ENCODE data around the gene NDST1. TPM values are rescaled to one million over a fixed set of nuclear protein-coding genes. Genes with fewer than 3 reads are reported as not detected.

NDST1 gene
- polyA plus RNA-seq, 4 donors, result 7.4 to 44.5 (median 21.0) TPM

DNA sequence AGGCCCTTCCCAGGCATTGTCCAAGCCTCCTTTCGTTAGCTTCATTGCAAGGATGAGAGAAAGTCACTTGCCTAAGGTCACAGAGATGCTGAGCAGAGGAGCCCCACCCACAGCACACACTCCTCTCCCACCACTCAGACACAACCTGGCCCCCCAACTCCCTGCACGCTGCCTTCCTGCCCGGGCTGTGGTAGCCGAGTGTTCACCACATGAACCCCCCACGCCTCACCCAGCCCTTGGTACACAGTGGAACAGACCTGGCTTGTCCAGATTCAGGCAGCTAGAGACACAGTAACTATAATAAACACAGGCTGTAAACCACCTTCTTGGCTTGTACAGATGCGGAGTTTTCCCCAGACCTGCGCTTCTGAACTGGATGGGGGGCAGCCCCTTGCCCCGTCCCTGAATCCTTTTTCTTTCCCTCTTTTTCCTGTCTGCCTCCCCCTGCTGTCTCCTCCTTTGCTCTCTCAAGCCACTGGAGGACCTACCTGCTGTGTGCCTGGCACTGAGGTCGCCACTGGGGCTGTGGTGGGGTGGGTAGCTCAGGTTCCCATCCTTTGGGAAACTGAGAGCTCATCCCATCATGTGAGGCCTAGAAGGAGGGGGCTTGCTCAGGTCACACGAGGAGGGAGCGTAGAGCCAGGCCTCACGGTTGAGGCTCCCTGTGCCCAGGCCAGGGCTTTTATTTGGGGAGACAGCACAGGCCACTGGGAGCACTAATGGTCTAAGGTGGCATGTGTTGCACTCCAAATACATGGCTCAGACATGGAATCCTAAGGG lies 76.8 kb downstream of the NDST1 start:
- peak in 1 of 2 donors; percentile 65 for DNase-seq

DNA sequence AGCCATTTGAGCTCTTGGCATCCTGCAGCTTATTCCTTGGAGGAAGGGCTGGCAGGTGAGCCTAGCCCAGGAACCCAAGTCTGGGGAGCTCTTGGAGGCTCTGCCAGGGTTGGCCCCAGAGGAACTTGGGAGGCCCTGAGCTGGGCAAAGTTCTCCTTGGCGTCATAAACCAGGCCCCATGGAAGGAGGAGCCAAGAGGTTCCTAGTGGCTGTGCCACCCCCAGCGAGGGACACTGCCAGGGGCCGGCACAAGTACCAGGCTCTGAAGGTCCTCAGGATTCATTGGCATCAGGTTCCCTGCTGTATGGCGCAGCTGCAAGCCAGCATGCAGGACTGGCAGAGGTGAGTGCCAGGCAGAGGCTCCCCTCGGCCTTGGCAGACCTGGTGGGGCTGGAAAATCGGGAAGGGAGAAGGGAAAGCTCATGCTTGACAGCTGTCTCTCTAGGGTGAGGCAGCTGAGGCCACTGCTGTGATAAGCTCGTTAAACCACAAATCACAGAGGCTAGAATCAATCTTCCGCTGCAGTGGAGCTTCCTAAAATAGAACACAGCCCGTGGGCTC lies 77.9 kb downstream of the NDST1 start:
- Histone ChIP-seq H3K36me3 (ENCODE audit: control insufficient read depth in 3 of 3, insufficient read depth in 2 of 3, low read depth in 1 of 3, low read length in 3 of 3) (peaks cover 0 to 8% (median 0%) of the 10 kb centered on the region in 3 donors), H3K4me1 (ENCODE audit: control insufficient read depth in 3 of 3, insufficient read depth in 2 of 3, low read depth in 1 of 3, low read length in 2 of 3) (peaks cover 10 to 83% (median 18%) of the 10 kb centered on the region in 3 donors), H3K27ac (ENCODE audit: low read depth in 1 of 3, low read length in 2 of 3) (peak overlapping the region; percentile 81 to 90 (median 86)), H3K4me3 (ENCODE audit: low read depth in 1 of 3, low read length in 3 of 3) (peak overlapping the region in 2 of 3 donors; percentile 70 to 77), H3K27me3 (ENCODE audit: control insufficient read depth in 3 of 3, insufficient read depth in 3 of 3, low read length in 3 of 3) (no peaks in the 10 kb centered on the region), H3K9me3 (ENCODE audit: control insufficient read depth in 2 of 2, insufficient read depth in 1 of 2, low read depth in 1 of 2, low read length in 1 of 2) (no peaks in the 10 kb centered on the region)
- 19 to 56% (median 20%) methylated on average over 9 of the region's 9 CpGs for WGBS, 3 donors
- DNase-seq (peak; percentile 94 to 98), FAIRE-seq (no peak)

More for the DNA sequence above, 76.8 kb downstream of the NDST1 start:
- H3K4me1 ChIP-seq (ENCODE audit: control insufficient read depth in 3 of 3, insufficient read depth in 2 of 3, low read depth in 1 of 3, low read length in 2 of 3), result peaks cover 8 to 83% (median 26%) of the 10 kb centered on the region in 3 donors
- no peaks in the 10 kb centered on the region for H3K9me3 ChIP-seq (ENCODE audit: control insufficient read depth in 2 of 2, insufficient read depth in 1 of 2, low read depth in 1 of 2, low read length in 1 of 2)
- no peak for FAIRE-seq
- no peak overlapping the region for H3K4me3 ChIP-seq (ENCODE audit: low read depth in 1 of 3, low read length in 3 of 3)
- peaks cover 0 to 1% (median 0%) of the 10 kb centered on the region in 3 donors for H3K36me3 ChIP-seq (ENCODE audit: control insufficient read depth in 3 of 3, insufficient read depth in 2 of 3, low read depth in 1 of 3, low read length in 3 of 3)
- 41 to 70% (median 54%) methylated on average over 12 of the region's 12 CpGs for WGBS, 3 donors
- H3K27me3 ChIP-seq (ENCODE audit: control insufficient read depth in 3 of 3, insufficient read depth in 3 of 3, low read length in 3 of 3), result no peaks in the 10 kb centered on the region
- peak overlapping the region; percentile 74 to 90 (median 86) for H3K27ac ChIP-seq (ENCODE audit: low read depth in 1 of 3, low read length in 2 of 3)

DNA sequence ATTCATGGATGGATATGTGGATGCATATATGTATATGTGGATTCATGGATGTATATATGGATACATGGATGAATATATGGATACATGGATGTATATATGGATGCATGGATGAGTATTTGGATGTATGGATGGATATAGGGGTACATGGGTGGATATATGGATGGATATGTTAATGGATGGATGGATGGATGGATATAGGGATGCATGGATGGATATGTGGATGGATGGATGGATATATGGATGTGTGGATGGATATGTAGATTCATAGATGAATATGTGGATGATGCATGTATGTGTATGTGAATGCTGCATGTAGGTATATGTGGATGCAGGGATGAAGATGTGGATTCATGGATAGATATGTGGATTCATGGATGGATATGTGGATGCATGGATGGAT lies 79.1 kb downstream of the NDST1 start:
- Histone ChIP-seq H3K27ac (ENCODE audit: low read depth in 1 of 3, low read length in 2 of 3) (peak overlapping the region in 1 of 3 donors; percentile 90), H3K9me3 (ENCODE audit: control insufficient read depth in 2 of 2, insufficient read depth in 1 of 2, low read depth in 1 of 2, low read length in 1 of 2) (no peaks in the 10 kb centered on the region), H3K27me3 (ENCODE audit: control insufficient read depth in 3 of 3, insufficient read depth in 3 of 3, low read length in 3 of 3) (no peaks in the 10 kb centered on the region), H3K4me1 (ENCODE audit: control insufficient read depth in 3 of 3, insufficient read depth in 2 of 3, low read depth in 1 of 3, low read length in 2 of 3) (peaks cover 14 to 85% (median 18%) of the 10 kb centered on the region in 3 donors), H3K36me3 (ENCODE audit: control insufficient read depth in 3 of 3, insufficient read depth in 2 of 3, low read depth in 1 of 3, low read length in 3 of 3) (peaks cover 0 to 10% (median 0%) of the 10 kb centered on the region in 3 donors), H3K4me3 (ENCODE audit: low read depth in 1 of 3, low read length in 3 of 3) (peak overlapping the region in 2 of 3 donors; percentile 70 to 77)
- no peak for DNase-seq
- FAIRE-seq, result no peak

DNA sequence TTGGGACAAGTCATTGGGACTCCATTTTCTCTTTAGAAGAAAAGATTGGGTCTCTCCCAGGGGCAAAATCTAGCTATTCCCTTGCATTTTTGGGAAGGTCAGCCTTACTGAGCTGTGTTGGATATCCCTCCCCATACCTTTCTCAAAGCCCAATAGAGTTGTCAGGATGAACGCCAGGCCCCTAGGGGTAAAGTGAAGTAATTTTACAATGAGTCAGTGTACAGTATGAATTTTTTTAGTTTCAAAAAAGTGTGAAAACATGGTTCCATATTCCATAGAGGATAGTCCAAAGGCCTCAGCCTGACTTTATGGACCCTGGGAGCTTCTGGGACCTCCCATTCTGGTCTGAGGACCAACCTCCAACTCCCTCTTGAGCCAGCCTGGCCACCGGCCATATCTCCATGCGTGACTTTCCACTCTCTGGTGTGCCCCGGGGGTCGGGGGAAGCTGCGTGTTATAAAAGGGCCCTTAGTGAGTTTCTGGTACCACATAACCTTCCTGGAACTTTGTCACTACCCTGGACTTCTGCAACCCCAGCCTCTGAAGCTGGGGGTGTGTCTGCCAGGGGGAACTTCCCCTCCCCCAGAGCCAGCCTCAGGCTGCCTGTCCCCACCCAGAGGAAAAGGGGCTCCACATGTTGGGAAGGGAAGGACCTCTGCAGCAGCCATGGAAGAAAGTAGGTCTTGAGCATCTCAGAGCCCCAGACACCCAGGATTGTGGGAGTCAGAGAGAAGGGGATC lies 80.1 kb downstream of the NDST1 start:
- DNase-seq (peak in 1 of 2 donors; percentile 83), FAIRE-seq (no peak)
- Histone ChIP-seq H3K4me3 (ENCODE audit: low read depth in 1 of 3, low read length in 3 of 3) (peak overlapping the region in 2 of 3 donors; percentile 70 to 77), H3K4me1 (ENCODE audit: control insufficient read depth in 3 of 3, insufficient read depth in 2 of 3, low read depth in 1 of 3, low read length in 2 of 3) (peaks cover 14 to 86% (median 18%) of the 10 kb centered on the region in 3 donors), H3K27ac (ENCODE audit: low read depth in 1 of 3, low read length in 2 of 3) (peak overlapping the region; percentile 12 to 82 (median 35)), H3K9me3 (ENCODE audit: control insufficient read depth in 2 of 2, insufficient read depth in 1 of 2, low read depth in 1 of 2, low read length in 1 of 2) (no peaks in the 10 kb centered on the region), H3K36me3 (ENCODE audit: control insufficient read depth in 3 of 3, insufficient read depth in 2 of 3, low read depth in 1 of 3, low read length in 3 of 3) (peaks cover 0 to 17% (median 0%) of the 10 kb centered on the region in 3 donors), H3K27me3 (ENCODE audit: control insufficient read depth in 3 of 3, insufficient read depth in 3 of 3, low read length in 3 of 3) (no peaks in the 10 kb centered on the region)
- 34 to 39% (median 36%) methylated on average over 6 of the region's 6 CpGs for WGBS, 3 donors

DNA sequence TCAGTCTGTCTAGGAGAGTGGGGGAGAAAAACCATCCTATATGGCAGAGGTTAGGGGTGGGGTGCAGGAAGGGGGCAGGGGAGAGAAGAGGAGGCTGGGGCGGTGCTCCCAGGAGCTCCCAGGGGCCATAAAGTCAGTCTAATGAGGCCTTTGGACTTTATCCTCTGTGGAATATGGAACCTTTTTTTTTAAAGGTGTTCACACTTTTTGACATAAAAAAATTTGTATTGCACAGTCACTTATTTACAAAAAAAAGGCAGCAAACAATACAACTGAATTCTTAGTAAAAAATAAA lies 80.6 kb downstream of the NDST1 start:
- Histone ChIP-seq H3K27ac (ENCODE audit: low read depth in 1 of 3, low read length in 2 of 3) (peak overlapping the region in 2 of 3 donors; percentile 43 to 82), H3K36me3 (ENCODE audit: control insufficient read depth in 3 of 3, insufficient read depth in 2 of 3, low read depth in 1 of 3, low read length in 3 of 3) (peaks cover 0 to 22% (median 0%) of the 10 kb centered on the region in 3 donors), H3K9me3 (ENCODE audit: control insufficient read depth in 2 of 2, insufficient read depth in 1 of 2, low read depth in 1 of 2, low read length in 1 of 2) (no peaks in the 10 kb centered on the region), H3K27me3 (ENCODE audit: control insufficient read depth in 3 of 3, insufficient read depth in 3 of 3, low read length in 3 of 3) (no peaks in the 10 kb centered on the region), H3K4me1 (ENCODE audit: control insufficient read depth in 3 of 3, insufficient read depth in 2 of 3, low read depth in 1 of 3, low read length in 2 of 3) (peaks cover 14 to 86% (median 17%) of the 10 kb centered on the region in 3 donors), H3K4me3 (ENCODE audit: low read depth in 1 of 3, low read length in 3 of 3) (peak overlapping the region in 2 of 3 donors; percentile 70 to 77)
- FAIRE-seq, result no peak
- 0 to 79% (median 0%) methylated on average over 1 of the region's 1 CpG for WGBS, 3 donors
- peak in 1 of 2 donors; percentile 77 for DNase-seq

DNA sequence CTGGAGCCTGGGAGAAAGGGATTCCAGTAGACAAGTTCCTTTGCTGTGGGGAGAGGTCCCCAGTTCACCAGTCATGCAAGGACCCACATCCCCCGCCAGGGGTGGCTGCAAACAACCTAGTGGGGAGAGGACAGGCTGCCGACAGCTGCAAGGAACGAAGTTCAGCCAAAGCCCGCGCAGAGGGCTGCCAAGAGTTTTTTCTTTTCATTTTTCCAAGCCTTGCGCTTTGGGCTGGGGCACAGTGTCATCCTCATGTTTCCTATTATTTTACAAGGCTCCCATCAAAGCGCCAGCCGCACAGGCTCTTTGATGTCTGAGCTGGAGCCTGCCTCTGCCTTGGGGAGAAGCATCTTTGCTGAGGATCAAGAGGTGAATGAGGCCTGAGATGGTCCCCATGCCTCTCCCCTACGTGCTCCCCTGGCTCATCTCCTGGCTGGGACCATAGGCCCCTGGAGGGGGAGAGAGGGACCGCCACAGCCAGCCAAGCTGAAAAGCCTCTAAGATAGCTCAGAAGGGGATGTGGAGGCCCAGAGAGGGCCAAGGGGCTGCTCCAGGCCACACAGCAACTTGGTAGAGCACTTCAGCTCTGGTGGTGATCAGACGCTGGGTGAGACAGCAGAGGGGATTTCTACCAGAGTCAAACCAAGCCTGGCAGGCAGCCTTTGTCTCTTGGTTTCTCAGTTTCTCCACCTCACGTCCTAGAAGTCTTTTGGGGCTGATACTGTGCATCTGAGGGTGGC lies 82.1 kb downstream of the NDST1 start:
- Histone ChIP-seq H3K4me1 (ENCODE audit: control insufficient read depth in 3 of 3, insufficient read depth in 2 of 3, low read depth in 1 of 3, low read length in 2 of 3) (peaks cover 10 to 86% (median 13%) of the 10 kb centered on the region in 3 donors), H3K9me3 (ENCODE audit: control insufficient read depth in 2 of 2, insufficient read depth in 1 of 2, low read depth in 1 of 2, low read length in 1 of 2) (no peaks in the 10 kb centered on the region), H3K27ac (ENCODE audit: low read depth in 1 of 3, low read length in 2 of 3) (peak overlapping the region; percentile 62 to 82 (median 78)), H3K27me3 (ENCODE audit: control insufficient read depth in 3 of 3, insufficient read depth in 3 of 3, low read length in 3 of 3) (no peaks in the 10 kb centered on the region), H3K36me3 (ENCODE audit: control insufficient read depth in 3 of 3, insufficient read depth in 2 of 3, low read depth in 1 of 3, low read length in 3 of 3) (peaks cover 0 to 35% (median 0%) of the 10 kb centered on the region in 3 donors), H3K4me3 (ENCODE audit: low read depth in 1 of 3, low read length in 3 of 3) (peak overlapping the region in 2 of 3 donors; percentile 5 to 28)
- 21 to 37% (median 35%) methylated on average over 12 of the region's 12 CpGs for WGBS, 3 donors
- DNase-seq (peak; percentile 73 to 79), FAIRE-seq (no peak)

DNA sequence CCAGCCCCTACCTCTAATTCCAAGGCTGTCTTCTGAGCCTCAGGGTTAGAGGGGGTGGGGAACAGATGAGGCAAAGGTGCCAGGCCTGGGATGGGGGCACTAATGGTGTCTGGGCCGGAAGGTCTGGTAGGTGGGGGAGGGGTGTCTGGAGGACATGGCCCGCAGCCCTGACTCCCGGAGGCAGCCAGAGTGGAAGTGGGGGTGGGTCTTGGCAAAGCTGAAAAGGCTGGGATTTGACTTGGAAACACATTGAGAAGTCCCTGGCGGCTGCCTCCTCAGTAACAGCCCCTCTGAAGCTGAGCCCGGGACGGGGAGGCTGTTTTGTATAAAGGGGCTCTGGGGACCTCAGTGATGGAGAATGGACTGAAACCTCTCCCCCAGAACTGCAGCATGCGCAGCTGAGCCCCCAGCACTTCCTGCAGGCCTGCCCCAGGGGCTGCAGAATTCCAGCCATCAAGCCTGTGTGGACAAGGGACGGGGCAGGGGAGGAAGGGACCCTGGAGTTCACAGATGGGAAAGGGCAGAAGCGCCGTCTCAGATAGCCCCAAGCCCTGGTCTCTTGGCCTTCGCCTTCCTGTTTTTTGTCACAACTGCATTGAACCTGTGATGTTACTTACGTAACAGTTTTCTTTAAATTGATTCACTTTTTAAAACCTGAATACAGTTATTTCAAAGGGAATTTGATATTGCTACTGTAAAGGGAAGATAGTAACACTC lies 83.2 kb downstream of the NDST1 start:
- Histone ChIP-seq H3K27ac (ENCODE audit: low read depth in 1 of 3, low read length in 2 of 3) (peak overlapping the region; percentile 43 to 82 (median 79)), H3K4me3 (ENCODE audit: low read depth in 1 of 3, low read length in 3 of 3) (peak overlapping the region in 1 of 3 donors; percentile 1), H3K36me3 (ENCODE audit: control insufficient read depth in 3 of 3, insufficient read depth in 2 of 3, low read depth in 1 of 3, low read length in 3 of 3) (peaks cover 0 to 43% (median 2%) of the 10 kb centered on the region in 3 donors), H3K27me3 (ENCODE audit: control insufficient read depth in 3 of 3, insufficient read depth in 3 of 3, low read length in 3 of 3) (no peaks in the 10 kb centered on the region), H3K4me1 (ENCODE audit: control insufficient read depth in 3 of 3, insufficient read depth in 2 of 3, low read depth in 1 of 3, low read length in 2 of 3) (peaks cover 8 to 89% (median 9%) of the 10 kb centered on the region in 3 donors), H3K9me3 (ENCODE audit: control insufficient read depth in 2 of 2, insufficient read depth in 1 of 2, low read depth in 1 of 2, low read length in 1 of 2) (no peaks in the 10 kb centered on the region)
- FAIRE-seq (no peak), DNase-seq (peak in 1 of 2 donors; percentile 58)
- WGBS, 3 donors, result 29 to 40% (median 35%) methylated on average over 12 of the region's 12 CpGs
